Measurements from ENCODE around the gene HP.
"Not testable (repeated sequence)": the region's sequence is repeated elsewhere in the genome, so short reads cannot be mapped to it uniquely, and the experiment has no call there.

GRCh38 chr16:72054254-72054847, at the start of gene HP:
- not testable (repeated sequence) for TF ChIP-seq POLR2AphosphoS5 (IDR thresholded peaks at IDR 0.05; ENCODE audit: low read depth, low read length); TAF1 (IDR thresholded peaks at IDR 0.05; ENCODE audit: borderline replicate concordance, insufficient read depth, low read length); SIN3A (IDR thresholded peaks at IDR 0.05; ENCODE audit: borderline replicate concordance, insufficient read depth, low read length); FOXP2 (optimal IDR thresholded peaks at IDR 0.05; ENCODE audit: borderline replicate concordance, extremely low read depth, extremely low read length, insufficient read depth)
- TF ChIP-seq, protein P1, sequence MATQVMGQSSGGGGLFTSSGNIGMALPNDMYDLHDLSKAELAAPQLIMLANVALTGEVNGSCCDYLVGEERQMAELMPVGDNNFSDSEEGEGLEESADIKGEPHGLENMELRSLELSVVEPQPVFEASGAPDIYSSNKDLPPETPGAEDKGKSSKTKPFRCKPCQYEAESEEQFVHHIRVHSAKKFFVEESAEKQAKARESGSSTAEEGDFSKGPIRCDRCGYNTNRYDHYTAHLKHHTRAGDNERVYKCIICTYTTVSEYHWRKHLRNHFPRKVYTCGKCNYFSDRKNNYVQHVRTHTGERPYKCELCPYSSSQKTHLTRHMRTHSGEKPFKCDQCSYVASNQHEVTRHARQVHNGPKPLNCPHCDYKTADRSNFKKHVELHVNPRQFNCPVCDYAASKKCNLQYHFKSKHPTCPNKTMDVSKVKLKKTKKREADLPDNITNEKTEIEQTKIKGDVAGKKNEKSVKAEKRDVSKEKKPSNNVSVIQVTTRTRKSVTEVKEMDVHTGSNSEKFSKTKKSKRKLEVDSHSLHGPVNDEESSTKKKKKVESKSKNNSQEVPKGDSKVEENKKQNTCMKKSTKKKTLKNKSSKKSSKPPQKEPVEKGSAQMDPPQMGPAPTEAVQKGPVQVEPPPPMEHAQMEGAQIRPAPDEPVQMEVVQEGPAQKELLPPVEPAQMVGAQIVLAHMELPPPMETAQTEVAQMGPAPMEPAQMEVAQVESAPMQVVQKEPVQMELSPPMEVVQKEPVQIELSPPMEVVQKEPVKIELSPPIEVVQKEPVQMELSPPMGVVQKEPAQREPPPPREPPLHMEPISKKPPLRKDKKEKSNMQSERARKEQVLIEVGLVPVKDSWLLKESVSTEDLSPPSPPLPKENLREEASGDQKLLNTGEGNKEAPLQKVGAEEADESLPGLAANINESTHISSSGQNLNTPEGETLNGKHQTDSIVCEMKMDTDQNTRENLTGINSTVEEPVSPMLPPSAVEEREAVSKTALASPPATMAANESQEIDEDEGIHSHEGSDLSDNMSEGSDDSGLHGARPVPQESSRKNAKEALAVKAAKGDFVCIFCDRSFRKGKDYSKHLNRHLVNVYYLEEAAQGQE (IDR thresholded peaks at IDR 0.05; ENCODE audit: insufficient read depth in 1 of 2, low read depth in 2 of 2, low read length in 2 of 2) = not testable (repeated sequence)
